GM12878 (cell line): ENCODE measurements around the gene PRDX1. TPM values are rescaled to one million over a fixed set of nuclear protein-coding genes. Genes with fewer than 3 reads are reported as not detected.
A peak's percentile ranks its signal among the peaks of the same experiment; 100 is the strongest.

ENCODE experiments used
- BCL11A ChIP-seq: IDR thresholded peaks from 2 replicates; pipeline ENCODE4 v1.6.1; 2011; ENCODE audit warnings: low read depth, low read length
- BMI1 ChIP-seq: fragments of 450-650 bp; IDR thresholded peaks from 2 replicates; pipeline ENCODE4 v1.6.1; 2016; ENCODE audit warnings: mild to moderate bottlenecking, moderate library complexity, borderline replicate concordance
- CHD4 ChIP-seq: fragments of 200-600 bp; sonication (generic); IDR thresholded peaks from 2 replicates; pipeline ENCODE4 v1.6.1; 2016; ENCODE audit warnings: mild to moderate bottlenecking
- EP300 ChIP-seq, 2 experiments: fragments of 150-350 bp in 1 of 2; IDR thresholded peaks; 2 replicates each; pipeline ENCODE4 v1.6.1; 2011 to 2012; ENCODE audit warnings: low read depth in 2 of 2, low read length in 2 of 2, borderline replicate concordance in 1 of 2, improper control_type of control experiment in 1 of 2, inconsistent platforms in 1 of 2; ENCODE audit not compliant: control insufficient read depth in 1 of 2
- HDAC6 ChIP-seq: fragments of 200-600 bp; sonication (generic); IDR thresholded peaks from one replicate; pipeline ENCODE4 v1.8.0; 2017; ENCODE audit warnings: antibody characterized with exemption; ENCODE audit not compliant: unreplicated experiment
- HDGF ChIP-seq: fragments of 450-650 bp; IDR thresholded peaks from 2 replicates; pipeline ENCODE4 v1.6.1; 2016; ENCODE audit warnings: antibody characterized with exemption
- KDM1A ChIP-seq: fragments of 200-600 bp; sonication (generic); IDR thresholded peaks from 2 replicates; pipeline ENCODE4 v1.6.1; 2016; ENCODE audit warnings: borderline replicate concordance
- PAX5 ChIP-seq: IDR thresholded peaks from 2 replicates; pipeline ENCODE4 v1.6.1; 2011; ENCODE audit warnings: low read depth, low read length, borderline replicate concordance
- POLR2A ChIP-seq: IDR thresholded peaks from 2 replicates; pipeline ENCODE4 v1.6.1; 2011; ENCODE audit warnings: low read depth, mild to moderate bottlenecking, low read length
- SMARCA5 ChIP-seq: fragments of 450-650 bp; IDR thresholded peaks from 2 replicates; pipeline ENCODE4 v1.6.1; 2017; ENCODE audit warnings: mild to moderate bottlenecking
- SREBF1 ChIP-seq: IDR thresholded peaks from 2 replicates; pipeline ENCODE4 v1.6.1; 2012; ENCODE audit warnings: mild to moderate bottlenecking, low read length
- STAT3 ChIP-seq: IDR thresholded peaks from 2 replicates; pipeline ENCODE4 v1.6.1; 2011; ENCODE audit warnings: low read depth, low read length, improper control_type of control experiment
- SUPT20H ChIP-seq: IDR thresholded peaks from 2 replicates; pipeline ENCODE4 v1.6.1; 2011; ENCODE audit warnings: low read depth, mild to moderate bottlenecking, low read length, moderate library complexity, borderline replicate concordance; ENCODE audit not compliant: control insufficient read depth
- TAF1 ChIP-seq: IDR thresholded peaks from 2 replicates; pipeline ENCODE4 v1.6.1; 2011; ENCODE audit warnings: mild to moderate bottlenecking, low read depth, low read length, borderline replicate concordance
- TARDBP ChIP-seq: IDR thresholded peaks from 2 replicates; pipeline ENCODE4 v1.6.1; 2016; ENCODE audit warnings: borderline replicate concordance
- ZBED1 ChIP-seq: IDR thresholded peaks from 2 replicates; pipeline ENCODE4 v1.6.1; 2016; ENCODE audit warnings: borderline replicate concordance
- ZNF274 ChIP-seq: IDR thresholded peaks from one replicate; pipeline ENCODE4 v1.8.0; 2011; ENCODE audit not compliant: insufficient read length, insufficient read depth
- ZNF592 ChIP-seq: fragments of 450-650 bp; IDR thresholded peaks from 2 replicates; pipeline ENCODE4 v1.6.1; 2017; ENCODE audit warnings: mild to moderate bottlenecking, moderate library complexity
- polyA plus RNA-seq, 11 experiments: library from polyadenylated mRNA; depleted of rRNA in 4 of 11; unstranded in 6 of 11; stranded (reverse) in 5 of 11; fragments of >200 nt; fragmentation: Nextera tagmentation in 4 of 11; fragmentation: Illumina TruSeq in 1 of 11; extraction: Ambion mirVana in 4 of 11; extraction: Trizol in 1 of 11; gene quantifications; 1 replicate in 1 of 11; 2 replicates in 10 of 11; pipeline versions ENCODE4 v1.2.1 to v1.2.3, GENCODE V29; 2011 to 2016; ENCODE audit warnings: inconsistent platforms in 2 of 11, missing spikeins in 2 of 11, low read depth in 1 of 11
- total RNA-seq, 4 experiments: library from RNA; depleted of rRNA in 3 of 4; stranded (reverse); fragments of >200 nt in 3 of 4; fragmentation: Illumina TruSeq in 1 of 4; extraction: Trizol in 1 of 4; gene quantifications; 2 replicates each; pipeline versions ENCODE4 v1.2.1 to v1.2.3, GENCODE V29; 2013 to 2021
- TF ChIP-seq, protein P1 (sequence below): fragments of 450-650 bp; IDR thresholded peaks from 2 replicates; pipeline ENCODE4 v1.6.1; 2017; ENCODE audit warnings: low read depth, mild to moderate bottlenecking, moderate library complexity
- TF ChIP-seq, protein P2 (sequence below): IDR thresholded peaks from 2 replicates; pipeline ENCODE4 v1.6.1; 2012; ENCODE audit warnings: mild to moderate bottlenecking, low read depth, low read length
- TF ChIP-seq, protein P3 (sequence below): IDR thresholded peaks from 2 replicates; pipeline ENCODE4 v1.6.1; 2012; ENCODE audit warnings: low read depth, low read length, improper control_type of control experiment

Gene PRDX1
- total and polyA plus RNA-seq, 10 of the 15 experiments (the other 5 are each of a cell fraction or from before 2014, with no cell fraction given) = 659 to 1,775 (median 811) TPM

- TF ChIP-seq ZNF592 (no peak), SUPT20H (no peak), BMI1 (no peak), HDAC6 (no peak), POLR2A (peak; percentile 88), ZBED1 (no peak), ZNF274 (no peak), TARDBP (no peak), STAT3 (no peak), SREBF1 (peak; percentile 56; the same call in 1 of the 2 replicates), TAF1 (peak; percentile 90), KDM1A (no peak), HDGF (peak; percentile 88), PAX5 (peak; percentile 54; the same call in 1 of the 2 replicates), SMARCA5 (no peak), EP300 (IDR thresholded peaks at IDR 0.05; ENCODE audit: borderline replicate concordance in 1 of 2, control insufficient read depth in 1 of 2, low read depth in 2 of 2, low read length in 2 of 2) (no peak), CHD4 (no peak), BCL11A (no peak)
- TF ChIP-seq, protein P1, sequence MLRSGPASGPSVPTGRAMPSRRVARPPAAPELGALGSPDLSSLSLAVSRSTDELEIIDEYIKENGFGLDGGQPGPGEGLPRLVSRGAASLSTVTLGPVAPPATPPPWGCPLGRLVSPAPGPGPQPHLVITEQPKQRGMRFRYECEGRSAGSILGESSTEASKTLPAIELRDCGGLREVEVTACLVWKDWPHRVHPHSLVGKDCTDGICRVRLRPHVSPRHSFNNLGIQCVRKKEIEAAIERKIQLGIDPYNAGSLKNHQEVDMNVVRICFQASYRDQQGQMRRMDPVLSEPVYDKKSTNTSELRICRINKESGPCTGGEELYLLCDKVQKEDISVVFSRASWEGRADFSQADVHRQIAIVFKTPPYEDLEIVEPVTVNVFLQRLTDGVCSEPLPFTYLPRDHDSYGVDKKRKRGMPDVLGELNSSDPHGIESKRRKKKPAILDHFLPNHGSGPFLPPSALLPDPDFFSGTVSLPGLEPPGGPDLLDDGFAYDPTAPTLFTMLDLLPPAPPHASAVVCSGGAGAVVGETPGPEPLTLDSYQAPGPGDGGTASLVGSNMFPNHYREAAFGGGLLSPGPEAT = peak; percentile 87; the same call in 1 of the 2 replicates
- TF ChIP-seq, protein P2, sequence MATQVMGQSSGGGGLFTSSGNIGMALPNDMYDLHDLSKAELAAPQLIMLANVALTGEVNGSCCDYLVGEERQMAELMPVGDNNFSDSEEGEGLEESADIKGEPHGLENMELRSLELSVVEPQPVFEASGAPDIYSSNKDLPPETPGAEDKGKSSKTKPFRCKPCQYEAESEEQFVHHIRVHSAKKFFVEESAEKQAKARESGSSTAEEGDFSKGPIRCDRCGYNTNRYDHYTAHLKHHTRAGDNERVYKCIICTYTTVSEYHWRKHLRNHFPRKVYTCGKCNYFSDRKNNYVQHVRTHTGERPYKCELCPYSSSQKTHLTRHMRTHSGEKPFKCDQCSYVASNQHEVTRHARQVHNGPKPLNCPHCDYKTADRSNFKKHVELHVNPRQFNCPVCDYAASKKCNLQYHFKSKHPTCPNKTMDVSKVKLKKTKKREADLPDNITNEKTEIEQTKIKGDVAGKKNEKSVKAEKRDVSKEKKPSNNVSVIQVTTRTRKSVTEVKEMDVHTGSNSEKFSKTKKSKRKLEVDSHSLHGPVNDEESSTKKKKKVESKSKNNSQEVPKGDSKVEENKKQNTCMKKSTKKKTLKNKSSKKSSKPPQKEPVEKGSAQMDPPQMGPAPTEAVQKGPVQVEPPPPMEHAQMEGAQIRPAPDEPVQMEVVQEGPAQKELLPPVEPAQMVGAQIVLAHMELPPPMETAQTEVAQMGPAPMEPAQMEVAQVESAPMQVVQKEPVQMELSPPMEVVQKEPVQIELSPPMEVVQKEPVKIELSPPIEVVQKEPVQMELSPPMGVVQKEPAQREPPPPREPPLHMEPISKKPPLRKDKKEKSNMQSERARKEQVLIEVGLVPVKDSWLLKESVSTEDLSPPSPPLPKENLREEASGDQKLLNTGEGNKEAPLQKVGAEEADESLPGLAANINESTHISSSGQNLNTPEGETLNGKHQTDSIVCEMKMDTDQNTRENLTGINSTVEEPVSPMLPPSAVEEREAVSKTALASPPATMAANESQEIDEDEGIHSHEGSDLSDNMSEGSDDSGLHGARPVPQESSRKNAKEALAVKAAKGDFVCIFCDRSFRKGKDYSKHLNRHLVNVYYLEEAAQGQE = no peak
- TF ChIP-seq, protein P3, sequence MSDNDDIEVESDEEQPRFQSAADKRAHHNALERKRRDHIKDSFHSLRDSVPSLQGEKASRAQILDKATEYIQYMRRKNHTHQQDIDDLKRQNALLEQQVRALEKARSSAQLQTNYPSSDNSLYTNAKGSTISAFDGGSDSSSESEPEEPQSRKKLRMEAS = peak; percentile 87
Observed at GRCh38 chr1:45490626-45491486, 30.8 kb downstream of the PRDX1 start, which contains the start of gene TESK2 (continued).
